BE2C (cell line): ENCODE data around the gene CNDP2.

Source experiments
- DNase-seq: peaks from one replicate; pipeline ENCODE4 v3.0.0-alpha.2; 2020
- H3K27me3 ChIP-seq: fragments of 250-450 bp; sonication (Bioruptor Pico); 2 replicates; pipeline ENCODE4 v1.5.1; 2020; ENCODE audit warnings: mild to moderate bottlenecking
- H3K36me3 ChIP-seq: fragments of 250-450 bp; sonication (Bioruptor Pico); 2 replicates; pipeline ENCODE4 v1.5.1; 2020; ENCODE audit warnings: mild to moderate bottlenecking
- H3K4me1 ChIP-seq: fragments of 250-450 bp; sonication (Bioruptor Pico); 2 replicates; pipeline ENCODE4 v1.5.1; 2020
- H3K4me3 ChIP-seq: 2 replicates; pipeline ENCODE4 v1.5.1; 2011; ENCODE audit warnings: low read depth, low read length
- H3K9me3 ChIP-seq: fragments of 250-450 bp; sonication (Bioruptor Pico); 2 replicates; pipeline ENCODE4 v1.5.1; 2020
- CTCF ChIP-seq: IDR thresholded peaks from 2 replicates; pipeline ENCODE4 v1.5.1; 2012; ENCODE audit warnings: mild to moderate bottlenecking, low read depth, low read length

CNDP2 gene

GRCh38 chr18:74515620-74516231 is 19.6 kb downstream of the CNDP2 start:
- no peaks in the 10 kb centered on the region for H3K27me3 ChIP-seq
- H3K9me3 ChIP-seq = no peaks in the 10 kb centered on the region
- H3K4me1 ChIP-seq = no peaks in the 10 kb centered on the region
- H3K36me3 ChIP-seq = no peaks in the 10 kb centered on the region
- H3K4me3 ChIP-seq = no peak overlapping the region
- DNase-seq = no peak
- TF ChIP-seq CTCF = no peak

DNA sequence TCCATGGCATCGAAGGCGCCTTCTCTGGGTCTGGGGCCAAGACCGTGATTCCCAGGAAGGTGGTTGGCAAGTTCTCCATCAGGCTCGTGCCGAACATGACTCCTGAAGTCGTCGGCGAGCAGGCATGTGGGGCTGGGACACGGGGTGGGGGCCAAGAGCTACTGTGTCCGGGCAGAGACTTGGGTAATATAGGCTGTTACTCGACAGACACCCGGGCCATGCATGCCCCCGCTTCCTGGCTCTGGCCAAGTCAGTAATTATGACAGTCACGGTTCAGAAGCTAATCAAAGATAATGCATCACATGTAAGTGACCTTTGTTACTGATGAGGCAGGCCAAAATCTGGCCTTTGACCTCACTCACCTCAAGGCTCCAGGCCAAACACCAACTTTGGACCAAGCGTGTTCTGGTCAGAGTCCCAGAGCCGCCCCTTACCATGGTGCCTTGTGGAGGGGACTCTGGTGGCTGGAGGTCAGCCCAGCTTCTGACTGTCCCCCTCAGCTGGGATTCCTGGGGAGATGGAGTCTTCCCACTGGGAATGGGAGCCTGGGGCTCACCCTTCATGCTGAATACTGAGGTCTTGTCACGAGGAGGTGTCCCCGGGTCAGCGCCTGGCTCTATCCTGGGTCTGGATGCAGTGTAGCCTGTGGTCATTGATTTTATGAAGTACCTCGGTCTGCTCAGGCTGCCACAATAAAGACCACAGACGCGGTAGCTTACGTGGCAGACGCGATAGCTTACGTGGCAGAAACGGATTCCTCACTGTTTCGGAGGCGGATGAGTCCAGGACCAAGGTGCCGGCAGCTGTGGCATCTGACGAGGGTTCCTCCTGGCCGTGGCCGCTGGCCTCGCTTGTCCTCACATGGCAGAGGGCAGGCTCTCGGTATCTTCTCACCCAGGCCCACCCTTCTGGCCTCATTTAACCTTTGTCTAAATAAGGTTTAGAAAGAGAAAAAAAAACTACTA is 20.4 kb downstream of the CNDP2 start:
- H3K4me1 ChIP-seq = no peaks in the 10 kb centered on the region
- H3K9me3 ChIP-seq = no peaks in the 10 kb centered on the region
- no peak overlapping the region for H3K4me3 ChIP-seq
- no peak for DNase-seq
- H3K36me3 ChIP-seq = no peaks in the 10 kb centered on the region
- TF ChIP-seq CTCF = no peak
- no peaks in the 10 kb centered on the region for H3K27me3 ChIP-seq

DNA sequence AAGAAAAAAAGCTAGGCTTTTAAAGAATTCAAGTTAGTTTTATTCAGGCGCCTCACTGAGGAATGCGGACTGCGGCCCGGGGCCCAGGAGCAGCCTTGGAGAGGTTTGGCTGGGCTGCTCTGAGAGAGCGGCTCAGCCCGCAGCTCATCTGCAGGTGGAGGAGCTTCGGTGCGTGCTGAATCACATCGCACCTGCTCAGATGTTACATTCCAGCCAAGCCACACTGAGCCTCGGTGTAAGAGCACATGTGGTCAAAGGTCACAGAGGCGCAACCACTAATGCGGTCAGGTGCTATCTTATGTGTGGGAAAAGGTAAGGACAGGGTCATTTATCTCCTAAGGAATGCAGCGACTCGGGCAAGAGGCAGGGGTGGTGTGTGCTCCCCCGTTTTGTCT is 21.1 kb downstream of the CNDP2 start:
- H3K36me3 ChIP-seq = no peaks in the 10 kb centered on the region
- TF ChIP-seq CTCF = no peak
- no peaks in the 10 kb centered on the region for H3K27me3 ChIP-seq
- H3K4me1 ChIP-seq = no peaks in the 10 kb centered on the region
- no peak overlapping the region for H3K4me3 ChIP-seq
- no peak for DNase-seq
- no peaks in the 10 kb centered on the region for H3K9me3 ChIP-seq

DNA sequence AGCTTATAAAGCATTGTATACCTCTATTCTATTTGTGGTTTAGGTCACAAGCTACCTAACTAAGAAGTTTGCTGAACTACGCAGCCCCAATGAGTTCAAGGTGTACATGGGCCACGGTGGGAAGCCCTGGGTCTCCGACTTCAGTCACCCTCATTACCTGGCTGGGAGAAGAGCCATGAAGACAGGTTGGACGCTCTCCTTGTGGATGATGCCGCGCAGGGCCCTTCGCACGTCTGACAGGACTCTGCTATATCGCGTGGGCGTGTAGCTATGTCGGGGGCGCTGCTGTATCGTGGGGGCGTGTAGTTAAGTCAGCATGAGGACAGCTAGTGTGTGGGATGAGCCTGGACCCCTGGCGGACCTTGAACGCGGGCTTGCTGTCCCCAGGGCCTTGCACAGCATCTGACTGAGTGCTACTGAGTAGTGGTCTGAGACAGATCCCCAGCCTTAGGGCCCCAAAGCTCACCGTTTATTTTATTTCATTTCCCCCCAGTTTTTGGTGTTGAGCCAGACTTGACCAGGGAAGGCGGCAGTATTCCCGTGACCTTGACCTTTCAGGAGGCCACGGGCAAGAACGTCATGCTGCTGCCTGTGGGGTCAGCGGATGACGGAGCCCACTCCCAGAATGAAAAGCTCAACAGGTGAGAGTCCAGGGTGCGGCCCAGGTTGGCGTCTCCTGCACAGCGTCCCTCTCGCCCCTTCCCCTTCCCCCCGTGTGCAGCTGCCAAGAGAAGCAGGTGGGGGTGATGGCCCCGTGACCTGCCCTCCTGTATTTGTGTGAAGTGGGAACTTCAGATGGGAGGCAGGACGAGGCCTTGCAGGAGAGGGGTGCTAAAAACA is 22.5 kb downstream of the CNDP2 start:
- Histone ChIP-seq H3K9me3 (no peaks in the 10 kb centered on the region), H3K27me3 (no peaks in the 10 kb centered on the region), H3K36me3 (no peaks in the 10 kb centered on the region), H3K4me1 (no peaks in the 10 kb centered on the region), H3K4me3 (no peak overlapping the region)
- DNase-seq = no peak
- no peak for TF ChIP-seq CTCF

GRCh38 chr18:74519320-74520095 is 23.3 kb downstream of the CNDP2 start:
- no peak for DNase-seq
- no peak overlapping the region for H3K4me3 ChIP-seq
- TF ChIP-seq CTCF = no peak
- H3K36me3 ChIP-seq = no peaks in the 10 kb centered on the region
- H3K9me3 ChIP-seq = no peaks in the 10 kb centered on the region
- no peaks in the 10 kb centered on the region for H3K27me3 ChIP-seq
- no peaks in the 10 kb centered on the region for H3K4me1 ChIP-seq
